GM23338 (cell line): ENCODE measurements around the gene TMEM132D. TPM values are rescaled to one million over a fixed set of nuclear protein-coding genes. Genes with fewer than 3 reads are reported as not detected.

Source experiments
- ATAC-seq: fragments of 200-7000 bp; cut with Tn5 transposase; 3 replicates; pipeline ENCODE4 v1.9.1; 2020
- DNase-seq: peaks from one replicate; pipeline ENCODE4 v3.0.0-alpha.2; 2015; ENCODE audit warnings: low spot score
- H2AFZ ChIP-seq: fragments of 200-600 bp; sonication (generic); 2 replicates; pipeline ENCODE4 v1.8.0; 2016; ENCODE audit warnings: antibody characterized with exemption, mild to moderate bottlenecking, moderate library complexity
- H3F3A ChIP-seq: fragments of 200-600 bp; sonication (generic); replicated peaks from 2 replicates; pipeline ENCODE4 v1.8.0; 2017; ENCODE audit warnings: antibody characterized with exemption, mixed run types, low read depth
- H3K27ac ChIP-seq: fragments of 200-600 bp; sonication (generic); 2 replicates; pipeline ENCODE4 v1.6.1; 2016; ENCODE audit warnings: low read depth
- H3K27me3 ChIP-seq: fragments of 200-600 bp; sonication (generic); 2 replicates; pipeline ENCODE4 v1.8.0; 2016; ENCODE audit warnings: mild to moderate bottlenecking, mixed run types, moderate library complexity; ENCODE audit not compliant: insufficient read depth
- H3K36me3 ChIP-seq: fragments of 200-600 bp; sonication (generic); 2 replicates; pipeline ENCODE4 v1.8.0; 2016; ENCODE audit warnings: mild to moderate bottlenecking; ENCODE audit not compliant: insufficient read depth
- H3K4me1 ChIP-seq: fragments of 200-600 bp; sonication (generic); 2 replicates; pipeline ENCODE4 v1.8.0; 2016; ENCODE audit warnings: mild to moderate bottlenecking, moderate library complexity; ENCODE audit not compliant: insufficient read depth
- H3K4me2 ChIP-seq: fragments of 200-600 bp; sonication (generic); 2 replicates; pipeline ENCODE4 v1.7.1; 2017; ENCODE audit warnings: mixed run types
- H3K4me3 ChIP-seq: fragments of 200-600 bp; sonication (generic); 2 replicates; pipeline ENCODE4 v1.6.1; 2016; ENCODE audit warnings: mixed run types
- H3K79me2 ChIP-seq: fragments of 200-600 bp; sonication (generic); replicated peaks from 2 replicates; pipeline ENCODE4 v1.8.0; 2017; ENCODE audit warnings: mild to moderate bottlenecking; ENCODE audit not compliant: insufficient read depth
- H3K9me2 ChIP-seq: fragments of 200-600 bp; sonication (generic); 2 replicates; pipeline ENCODE4 v1.8.0; 2017; ENCODE audit not compliant: insufficient read depth
- H4K20me1 ChIP-seq: fragments of 200-600 bp; sonication (generic); replicated peaks from 2 replicates; pipeline ENCODE4 v1.8.0; 2017; ENCODE audit warnings: mild to moderate bottlenecking; ENCODE audit not compliant: insufficient read depth
- H3K27ac Mint-ChIP-seq: 2 replicates; pipeline ENCODE4 v1.8.0; 2020; ENCODE audit warnings: inconsistent platforms, mild to moderate bottlenecking, moderate library complexity, mixed read lengths
- H3K27me3 Mint-ChIP-seq: 3 replicates; pipeline ENCODE4 v1.8.0; 2022; ENCODE audit warnings: low read depth, mild to moderate bottlenecking, moderate library complexity, mixed read lengths, inconsistent platforms; ENCODE audit not compliant: insufficient read depth, poor library complexity
- H3K36me3 Mint-ChIP-seq: 3 replicates; pipeline ENCODE4 v1.8.0; 2021; ENCODE audit warnings: low read depth, mild to moderate bottlenecking, inconsistent platforms, moderate library complexity, mixed read lengths
- H3K4me1 Mint-ChIP-seq: 3 replicates; pipeline ENCODE4 v1.8.0; 2020; ENCODE audit warnings: mild to moderate bottlenecking, inconsistent platforms, mixed read lengths
- H3K4me3 Mint-ChIP-seq: 3 replicates; pipeline ENCODE4 v1.8.0; 2021; ENCODE audit warnings: moderate library complexity, mild to moderate bottlenecking, inconsistent platforms, mixed read lengths
- H3K9me3 Mint-ChIP-seq: 3 replicates; pipeline ENCODE4 v1.8.0; 2020; ENCODE audit warnings: moderate library complexity, mild to moderate bottlenecking, inconsistent platforms, mixed read lengths
- CREB1 ChIP-seq: fragments of 250-450 bp; sonication (Bioruptor Pico); IDR thresholded peaks from 2 replicates; pipeline ENCODE4 v1.5.0; 2020; ENCODE audit warnings: low read depth, mild to moderate bottlenecking, moderate library complexity
- CTCF ChIP-seq, 2 experiments: fragments of 200-600 bp in 1 of 2; sonication (generic) in 1 of 2; conservative IDR thresholded peaks; 2 replicates each; pipeline versions ENCODE4 v1.5.1 to v1.6.1; 2016 to 2017; ENCODE audit warnings: antibody characterized with exemption in 2 of 2, low read depth in 2 of 2, mild to moderate bottlenecking in 2 of 2, moderate library complexity in 1 of 2
- EZH2 ChIP-seq: fragments of 200-600 bp; sonication (generic); IDR thresholded peaks from one replicate; pipeline ENCODE4 v1.8.0; 2017; ENCODE audit warnings: antibody characterized with exemption, mild to moderate bottlenecking, low read depth; ENCODE audit not compliant: unreplicated experiment
- EZH2phosphoT487 ChIP-seq: fragments of 200-600 bp; sonication (generic); IDR thresholded peaks from one replicate; pipeline ENCODE4 v1.8.1; 2018; ENCODE audit warnings: antibody characterized with exemption; ENCODE audit not compliant: unreplicated experiment
- JUNB ChIP-seq: IDR thresholded peaks from one replicate; pipeline ENCODE4 v1.6.1; 2016; ENCODE audit warnings: antibody characterized with exemption; ENCODE audit not compliant: unreplicated experiment
- NANOG ChIP-seq: IDR thresholded peaks from 2 replicates; pipeline ENCODE4 v1.6.1; 2016; ENCODE audit warnings: antibody characterized with exemption, borderline replicate concordance
- REST ChIP-seq: IDR thresholded peaks from one replicate; pipeline ENCODE4 v1.6.1; 2018; ENCODE audit warnings: antibody characterized with exemption; ENCODE audit not compliant: unreplicated experiment
- STAT1 ChIP-seq: IDR thresholded peaks from one replicate; pipeline ENCODE4 v1.6.1; 2016; ENCODE audit warnings: antibody characterized with exemption; ENCODE audit not compliant: unreplicated experiment
- ZNF114 ChIP-seq: fragments of 250-450 bp; sonication (Bioruptor Pico); IDR thresholded peaks from 2 replicates; pipeline ENCODE4 v1.5.0; 2020; ENCODE audit warnings: mild to moderate bottlenecking, moderate library complexity
- ZNF331 ChIP-seq: fragments of 250-450 bp; sonication (Bioruptor Pico); IDR thresholded peaks from 2 replicates; pipeline ENCODE4 v1.5.0; 2020; ENCODE audit warnings: low read depth, mild to moderate bottlenecking, moderate library complexity
- polyA plus RNA-seq: library from polyadenylated mRNA; unstranded; fragments of >200 nt; fragmentation: Nextera tagmentation; extraction: Ambion mirVana; gene quantifications from 2 replicates; pipeline ENCODE4 v1.2.1, GENCODE V29; 2016
- total RNA-seq: library from RNA; depleted of rRNA; stranded (reverse); fragments of >200 nt; shearing (Covaris generic); gene quantifications from 2 replicates; pipeline ENCODE4 v1.2.3, GENCODE V29; 2014
- TF ChIP-seq, protein P1 (sequence below): fragments of 250-450 bp; sonication (Bioruptor Pico); IDR thresholded peaks from 2 replicates; pipeline ENCODE4 v1.5.0; 2020; ENCODE audit warnings: mild to moderate bottlenecking, moderate library complexity
- TF ChIP-seq, protein P2 (sequence below): IDR thresholded peaks from 2 replicates; pipeline ENCODE4 v1.6.1; 2016; ENCODE audit warnings: antibody characterized with exemption

Gene TMEM132D
- total and polyA plus RNA-seq, 2 experiments from 2014 or later = 0.44 to 5.3 TPM

DNA sequence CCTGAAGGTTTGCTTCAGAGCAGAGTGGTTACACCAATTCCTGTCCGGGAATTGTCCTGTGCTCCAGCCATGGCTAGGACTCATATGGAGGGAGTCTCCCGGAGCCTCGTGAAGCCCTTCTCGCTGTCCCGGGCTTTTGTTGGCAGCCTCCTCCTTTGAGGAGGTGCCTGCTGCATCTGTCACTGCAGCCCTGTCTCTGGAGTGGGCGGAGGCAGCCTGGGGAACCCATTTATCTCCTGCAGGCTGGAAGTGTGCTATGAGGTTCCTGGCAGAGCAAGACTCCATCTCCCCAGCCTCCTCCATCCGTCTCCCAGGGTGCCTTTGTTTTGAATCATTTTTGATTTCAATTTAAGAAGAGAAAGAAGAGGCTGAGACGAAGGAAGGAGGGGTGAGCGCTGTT, 695.3 kb downstream of the TMEM132D start (continued):
- TF ChIP-seq REST = no peak
- TF ChIP-seq EZH2phosphoT487 = no peak

DNA sequence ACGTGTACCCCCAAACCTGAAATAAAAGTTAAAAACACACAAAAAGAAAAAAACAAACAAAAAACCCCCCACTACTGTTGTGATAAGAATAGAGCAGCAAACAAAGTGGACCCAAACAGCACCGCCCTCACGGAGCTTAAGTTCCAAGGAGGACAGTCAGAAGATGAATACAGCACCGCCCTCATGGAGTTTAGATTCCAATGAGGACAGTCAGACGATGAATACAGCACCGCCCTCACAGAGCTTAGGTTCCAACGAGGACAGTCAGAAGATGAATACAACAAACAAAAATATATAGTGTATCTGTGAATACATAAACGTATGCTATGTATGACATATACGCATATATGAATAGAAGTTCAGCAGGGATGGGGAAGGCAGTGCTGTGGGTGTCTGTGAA, 696.7 kb downstream of the TMEM132D start:
- no peak overlapping the region for H3K4me2 ChIP-seq
- H3K4me1 Mint-ChIP-seq = no peaks in the 10 kb centered on the region
- no peaks in the 10 kb centered on the region for H3K9me2 ChIP-seq
- no peaks in the 10 kb centered on the region for H3K27me3 ChIP-seq
- H3K27ac Mint-ChIP-seq = no peak overlapping the region
- H3K4me1 ChIP-seq = no peaks in the 10 kb centered on the region
- ATAC-seq (no peak), DNase-seq (no peak)
- H3F3A ChIP-seq = no peaks in the 10 kb centered on the region
- no peaks in the 10 kb centered on the region; the same call in 1 of the 2 replicates for H3K36me3 ChIP-seq
- no peak overlapping the region for H2AFZ ChIP-seq
- H4K20me1 ChIP-seq = no peaks in the 10 kb centered on the region
- no peak overlapping the region for H3K4me3 ChIP-seq
- peaks cover 5% of the 10 kb centered on the region for H3K27me3 Mint-ChIP-seq
- peaks cover 71% of the 10 kb centered on the region for H3K36me3 Mint-ChIP-seq
- no peaks in the 10 kb centered on the region for H3K79me2 ChIP-seq
- no peak overlapping the region for H3K27ac ChIP-seq
- no peak overlapping the region for H3K4me3 Mint-ChIP-seq
- H3K9me3 Mint-ChIP-seq = peaks cover 99% of the 10 kb centered on the region
- TF ChIP-seq, protein P1, sequence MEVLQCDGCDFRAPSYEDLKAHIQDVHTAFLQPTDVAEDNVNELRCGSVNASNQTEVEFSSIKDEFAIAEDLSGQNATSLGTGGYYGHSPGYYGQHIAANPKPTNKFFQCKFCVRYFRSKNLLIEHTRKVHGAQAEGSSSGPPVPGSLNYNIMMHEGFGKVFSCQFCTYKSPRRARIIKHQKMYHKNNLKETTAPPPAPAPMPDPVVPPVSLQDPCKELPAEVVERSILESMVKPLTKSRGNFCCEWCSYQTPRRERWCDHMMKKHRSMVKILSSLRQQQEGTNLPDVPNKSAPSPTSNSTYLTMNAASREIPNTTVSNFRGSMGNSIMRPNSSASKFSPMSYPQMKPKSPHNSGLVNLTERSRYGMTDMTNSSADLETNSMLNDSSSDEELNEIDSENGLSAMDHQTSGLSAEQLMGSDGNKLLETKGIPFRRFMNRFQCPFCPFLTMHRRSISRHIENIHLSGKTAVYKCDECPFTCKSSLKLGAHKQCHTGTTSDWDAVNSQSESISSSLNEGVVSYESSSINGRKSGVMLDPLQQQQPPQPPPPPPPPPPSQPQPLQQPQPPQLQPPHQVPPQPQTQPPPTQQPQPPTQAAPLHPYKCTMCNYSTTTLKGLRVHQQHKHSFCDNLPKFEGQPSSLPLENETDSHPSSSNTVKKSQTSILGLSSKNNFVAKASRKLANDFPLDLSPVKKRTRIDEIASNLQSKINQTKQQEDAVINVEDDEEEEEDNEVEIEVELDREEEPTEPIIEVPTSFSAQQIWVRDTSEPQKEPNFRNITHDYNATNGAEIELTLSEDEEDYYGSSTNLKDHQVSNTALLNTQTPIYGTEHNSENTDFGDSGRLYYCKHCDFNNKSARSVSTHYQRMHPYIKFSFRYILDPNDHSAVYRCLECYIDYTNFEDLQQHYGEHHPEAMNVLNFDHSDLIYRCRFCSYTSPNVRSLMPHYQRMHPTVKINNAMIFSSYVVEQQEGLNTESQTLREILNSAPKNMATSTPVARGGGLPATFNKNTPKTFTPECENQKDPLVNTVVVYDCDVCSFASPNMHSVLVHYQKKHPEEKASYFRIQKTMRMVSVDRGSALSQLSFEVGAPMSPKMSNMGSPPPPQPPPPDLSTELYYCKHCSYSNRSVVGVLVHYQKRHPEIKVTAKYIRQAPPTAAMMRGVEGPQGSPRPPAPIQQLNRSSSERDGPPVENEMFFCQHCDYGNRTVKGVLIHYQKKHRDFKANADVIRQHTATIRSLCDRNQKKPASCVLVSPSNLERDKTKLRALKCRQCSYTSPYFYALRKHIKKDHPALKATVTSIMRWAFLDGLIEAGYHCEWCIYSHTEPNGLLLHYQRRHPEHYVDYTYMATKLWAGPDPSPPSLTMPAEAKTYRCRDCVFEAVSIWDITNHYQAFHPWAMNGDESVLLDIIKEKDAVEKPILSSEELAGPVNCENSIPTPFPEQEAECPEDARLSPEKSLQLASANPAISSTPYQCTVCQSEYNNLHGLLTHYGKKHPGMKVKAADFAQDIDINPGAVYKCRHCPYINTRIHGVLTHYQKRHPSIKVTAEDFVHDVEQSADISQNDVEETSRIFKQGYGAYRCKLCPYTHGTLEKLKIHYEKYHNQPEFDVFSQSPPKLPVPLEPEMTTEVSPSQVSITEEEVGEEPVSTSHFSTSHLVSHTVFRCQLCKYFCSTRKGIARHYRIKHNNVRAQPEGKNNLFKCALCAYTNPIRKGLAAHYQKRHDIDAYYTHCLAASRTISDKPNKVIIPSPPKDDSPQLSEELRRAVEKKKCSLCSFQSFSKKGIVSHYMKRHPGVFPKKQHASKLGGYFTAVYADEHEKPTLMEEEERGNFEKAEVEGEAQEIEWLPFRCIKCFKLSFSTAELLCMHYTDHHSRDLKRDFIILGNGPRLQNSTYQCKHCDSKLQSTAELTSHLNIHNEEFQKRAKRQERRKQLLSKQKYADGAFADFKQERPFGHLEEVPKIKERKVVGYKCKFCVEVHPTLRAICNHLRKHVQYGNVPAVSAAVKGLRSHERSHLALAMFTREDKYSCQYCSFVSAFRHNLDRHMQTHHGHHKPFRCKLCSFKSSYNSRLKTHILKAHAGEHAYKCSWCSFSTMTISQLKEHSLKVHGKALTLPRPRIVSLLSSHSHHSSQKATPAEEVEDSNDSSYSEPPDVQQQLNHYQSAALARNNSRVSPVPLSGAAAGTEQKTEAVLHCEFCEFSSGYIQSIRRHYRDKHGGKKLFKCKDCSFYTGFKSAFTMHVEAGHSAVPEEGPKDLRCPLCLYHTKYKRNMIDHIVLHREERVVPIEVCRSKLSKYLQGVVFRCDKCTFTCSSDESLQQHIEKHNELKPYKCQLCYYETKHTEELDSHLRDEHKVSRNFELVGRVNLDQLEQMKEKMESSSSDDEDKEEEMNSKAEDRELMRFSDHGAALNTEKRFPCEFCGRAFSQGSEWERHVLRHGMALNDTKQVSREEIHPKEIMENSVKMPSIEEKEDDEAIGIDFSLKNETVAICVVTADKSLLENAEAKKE (CRISPR knock-in tag) = no peak
- TF ChIP-seq CREB1 (CRISPR knock-in tag) (no peak), ZNF114 (CRISPR knock-in tag) (no peak), JUNB (no peak), EZH2 (no peak), CTCF (conservative IDR thresholded peaks at IDR 0.05; ENCODE audit: low read depth in 2 of 2) (no peak), STAT1 (no peak), NANOG (no peak), EZH2phosphoT487 (no peak), ZNF331 (CRISPR knock-in tag) (no peak)
- TF ChIP-seq, protein P2, sequence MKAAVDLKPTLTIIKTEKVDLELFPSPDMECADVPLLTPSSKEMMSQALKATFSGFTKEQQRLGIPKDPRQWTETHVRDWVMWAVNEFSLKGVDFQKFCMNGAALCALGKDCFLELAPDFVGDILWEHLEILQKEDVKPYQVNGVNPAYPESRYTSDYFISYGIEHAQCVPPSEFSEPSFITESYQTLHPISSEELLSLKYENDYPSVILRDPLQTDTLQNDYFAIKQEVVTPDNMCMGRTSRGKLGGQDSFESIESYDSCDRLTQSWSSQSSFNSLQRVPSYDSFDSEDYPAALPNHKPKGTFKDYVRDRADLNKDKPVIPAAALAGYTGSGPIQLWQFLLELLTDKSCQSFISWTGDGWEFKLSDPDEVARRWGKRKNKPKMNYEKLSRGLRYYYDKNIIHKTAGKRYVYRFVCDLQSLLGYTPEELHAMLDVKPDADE = no peak
